Dendritic cell treated with granulocyte-macrophage colony-stimulating factor and Interleukin-4, amounts not matched to agents 40 ng/mL and 50 ng/mL, for 4 days (primary cell): ENCODE data around the gene OR6S1.
A peak's percentile ranks its signal among the peaks of the same experiment; 100 is the strongest.
"Not testable (repeated sequence)": the region's sequence is repeated elsewhere in the genome, so short reads cannot be mapped to it uniquely, and the experiment has no call there.

ENCODE experiments used
- H3K27ac Mint-ChIP-seq: one replicate; pipeline ENCODE4 v1.8.0; 2022; ENCODE audit warnings: mild to moderate bottlenecking, mixed read lengths
- H3K27me3 Mint-ChIP-seq: one replicate; pipeline ENCODE4 v1.8.0; 2022; ENCODE audit warnings: mild to moderate bottlenecking, mixed read lengths
- H3K36me3 Mint-ChIP-seq: one replicate; pipeline ENCODE4 v1.8.0; 2022; ENCODE audit warnings: low read depth, mixed read lengths
- H3K4me1 Mint-ChIP-seq: one replicate; pipeline ENCODE4 v1.8.0; 2022; ENCODE audit warnings: low read depth, mixed read lengths
- H3K4me3 Mint-ChIP-seq: one replicate; pipeline ENCODE4 v1.8.0; 2022; ENCODE audit warnings: mild to moderate bottlenecking, moderate library complexity, mixed read lengths
- H3K9me3 Mint-ChIP-seq: one replicate; pipeline ENCODE4 v1.8.0; 2022; ENCODE audit warnings: mixed read lengths
- intact Hi-C: fragments of 100-400 bp; cut with micrococcal nuclease; formaldehyde crosslinking; loops from one replicate; pipeline ENCODE4 v1.15.0; 2022

The OR6S1 gene

GRCh38 chr14:20681348-20682126 lies 40.0 kb upstream of the OR6S1 start:
- intact Hi-C loops, result loop anchor here (2.0 to 5.0 kb wide), 3 partner anchors 17 to 354 kb away; no protein-coding TSS in a partner anchor
- H3K4me1 Mint-ChIP-seq, result peaks cover 32% of the 10 kb centered on the region
- no peaks in the 10 kb centered on the region for H3K27me3 Mint-ChIP-seq
- no peak overlapping the region for H3K4me3 Mint-ChIP-seq
- H3K9me3 Mint-ChIP-seq, result no peaks in the 10 kb centered on the region
- H3K36me3 Mint-ChIP-seq, result no peaks in the 10 kb centered on the region
- H3K27ac Mint-ChIP-seq, result no peak overlapping the region

GRCh38 chr14:20680843-20681347 lies 39.4 kb upstream of the OR6S1 start:
- Mint-ChIP-seq H3K27me3 (no peaks in the 10 kb centered on the region), H3K9me3 (no peaks in the 10 kb centered on the region), H3K4me1 (peaks cover 25% of the 10 kb centered on the region), H3K36me3 (no peaks in the 10 kb centered on the region), H3K27ac (no peak overlapping the region), H3K4me3 (no peak overlapping the region)
- intact Hi-C loops, result loop anchor here (2.0 to 5.0 kb wide), 2 partner anchors 16 to 354 kb away; no protein-coding TSS in a partner anchor

GRCh38 chr14:20680363-20680762 lies 38.9 kb upstream of the OR6S1 start:
- peaks cover 20% of the 10 kb centered on the region for H3K4me1 Mint-ChIP-seq
- intact Hi-C loops, result loop anchor here (2.0 to 5.0 kb wide), 2 partner anchors 16 to 353 kb away; no protein-coding TSS in a partner anchor
- H3K36me3 Mint-ChIP-seq, result no peaks in the 10 kb centered on the region
- H3K27me3 Mint-ChIP-seq, result no peaks in the 10 kb centered on the region
- no peaks in the 10 kb centered on the region for H3K9me3 Mint-ChIP-seq
- no peak overlapping the region for H3K27ac Mint-ChIP-seq
- no peak overlapping the region for H3K4me3 Mint-ChIP-seq

- intact Hi-C loops, result loop anchor here (2.0 to 5.0 kb wide), 2 partner anchors 15 to 353 kb away; no protein-coding TSS in a partner anchor
- Mint-ChIP-seq H3K4me3 (no peak overlapping the region), H3K4me1 (peaks cover 16% of the 10 kb centered on the region), H3K36me3 (no peaks in the 10 kb centered on the region), H3K27me3 (no peaks in the 10 kb centered on the region), H3K27ac (no peak overlapping the region), H3K9me3 (no peaks in the 10 kb centered on the region)
Measured at GRCh38 chr14:20679907-20680306, 38.4 kb upstream of the OR6S1 start.

GRCh38 chr14:20676072-20676471 lies 34.6 kb upstream of the OR6S1 start:
- Mint-ChIP-seq H3K4me3 (no peak overlapping the region), H3K4me1 (peaks cover 10% of the 10 kb centered on the region), H3K27ac (no peak overlapping the region), H3K27me3 (no peaks in the 10 kb centered on the region), H3K9me3 (no peaks in the 10 kb centered on the region), H3K36me3 (no peaks in the 10 kb centered on the region)
- intact Hi-C loops, result no loop called here

- Mint-ChIP-seq H3K4me1 (peaks cover 6% of the 10 kb centered on the region), H3K27ac (no peak overlapping the region), H3K9me3 (no peaks in the 10 kb centered on the region), H3K36me3 (no peaks in the 10 kb centered on the region), H3K27me3 (no peaks in the 10 kb centered on the region), H3K4me3 (no peak overlapping the region)
- intact Hi-C loops, result no loop called here
Measured at GRCh38 chr14:20675669-20676068, 34.2 kb upstream of the OR6S1 start.

- Mint-ChIP-seq H3K4me3 (no peak overlapping the region), H3K9me3 (peaks cover 5% of the 10 kb centered on the region), H3K36me3 (no peaks in the 10 kb centered on the region), H3K4me1 (peaks cover 20% of the 10 kb centered on the region), H3K27ac (no peak overlapping the region), H3K27me3 (no peaks in the 10 kb centered on the region)
- intact Hi-C loops, result no loop called here
Measured at GRCh38 chr14:20671597-20672283, 30.2 kb upstream of the OR6S1 start.

GRCh38 chr14:20668969-20669368 lies 27.5 kb upstream of the OR6S1 start:
- H3K27ac Mint-ChIP-seq, result no peak overlapping the region
- H3K27me3 Mint-ChIP-seq, result peaks cover 3% of the 10 kb centered on the region
- H3K9me3 Mint-ChIP-seq, result peaks cover 5% of the 10 kb centered on the region
- intact Hi-C loops, result no loop called here
- peaks cover 32% of the 10 kb centered on the region for H3K4me1 Mint-ChIP-seq
- no peak overlapping the region for H3K4me3 Mint-ChIP-seq
- H3K36me3 Mint-ChIP-seq, result no peaks in the 10 kb centered on the region

- Mint-ChIP-seq H3K27me3 (peaks cover 8% of the 10 kb centered on the region), H3K4me1 (peaks cover 42% of the 10 kb centered on the region), H3K36me3 (no peaks in the 10 kb centered on the region), H3K27ac (peak overlapping the region; percentile 68), H3K9me3 (peaks cover 5% of the 10 kb centered on the region), H3K4me3 (no peak overlapping the region)
- intact Hi-C loops, result no loop called here
Measured at GRCh38 chr14:20667957-20668356, 26.5 kb upstream of the OR6S1 start.

GRCh38 chr14:20666400-20666961 lies 25.0 kb upstream of the OR6S1 start:
- H3K27ac Mint-ChIP-seq, H3K4me3 Mint-ChIP-seq: not testable (repeated sequence)
- peaks cover 57% of the 10 kb centered on the region for H3K4me1 Mint-ChIP-seq

GRCh38 chr14:20662968-20663732 lies 21.7 kb upstream of the OR6S1 start:
- H3K4me1 Mint-ChIP-seq, result peaks cover 55% of the 10 kb centered on the region
- peaks cover 36% of the 10 kb centered on the region for H3K27me3 Mint-ChIP-seq
- peak overlapping the region; percentile 52 for H3K27ac Mint-ChIP-seq
- peak overlapping the region; percentile 83 for H3K4me3 Mint-ChIP-seq
- intact Hi-C loops, result loop anchor here (2.0 kb wide), 1 partner anchor 28 kb away; no protein-coding TSS in a partner anchor
- peaks cover 1% of the 10 kb centered on the region for H3K9me3 Mint-ChIP-seq
- H3K36me3 Mint-ChIP-seq, result no peaks in the 10 kb centered on the region

More at GRCh38 chr14:20666400-20666961, 25.0 kb upstream of the OR6S1 start:
- H3K36me3 Mint-ChIP-seq, H3K9me3 Mint-ChIP-seq, intact Hi-C loops: not testable (repeated sequence)
- peaks cover 17% of the 10 kb centered on the region for H3K27me3 Mint-ChIP-seq

- H3K27ac Mint-ChIP-seq, result no peak overlapping the region
- no peak overlapping the region for H3K4me3 Mint-ChIP-seq
- H3K27me3 Mint-ChIP-seq, result peaks cover 55% of the 10 kb centered on the region
- no peaks in the 10 kb centered on the region for H3K9me3 Mint-ChIP-seq
- H3K4me1 Mint-ChIP-seq, result peaks cover 51% of the 10 kb centered on the region
- no peaks in the 10 kb centered on the region for H3K36me3 Mint-ChIP-seq
- intact Hi-C loops, result no loop called here
Measured at GRCh38 chr14:20661197-20661596, 19.7 kb upstream of the OR6S1 start.

- Mint-ChIP-seq H3K4me3 (no peak overlapping the region), H3K36me3 (no peaks in the 10 kb centered on the region), H3K4me1 (peaks cover 46% of the 10 kb centered on the region), H3K9me3 (no peaks in the 10 kb centered on the region), H3K27me3 (peaks cover 66% of the 10 kb centered on the region), H3K27ac (no peak overlapping the region)
- intact Hi-C loops, result no loop called here
Measured at GRCh38 chr14:20659813-20660395, 18.4 kb upstream of the OR6S1 start.
